MM.1S (cell line): ENCODE results near the gene KRTAP4-8.
"Not testable (repeated sequence)": the region's sequence is repeated elsewhere in the genome, so short reads cannot be mapped to it uniquely, and the experiment has no call there.

Source experiments
- DNase-seq: peaks from one replicate; pipeline ENCODE4 v3.0.0-alpha.2; 2015
- H2AFZ ChIP-seq: fragments of 300-600 bp; sonication (generic); 2 replicates; pipeline ENCODE4 v1.6.0; 2016; ENCODE audit warnings: antibody characterized with exemption, low read length
- H3F3A ChIP-seq: fragments of 300-600 bp; sonication (generic); 2 replicates; pipeline ENCODE4 v1.6.1; 2016; ENCODE audit warnings: mild to moderate bottlenecking, antibody characterized with exemption, low read length, moderate library complexity, mixed read lengths; ENCODE audit not compliant: insufficient read depth
- H3K27ac ChIP-seq: fragments of 300-600 bp; sonication (generic); 2 replicates; pipeline ENCODE4 v1.5.1; 2016; ENCODE audit warnings: mild to moderate bottlenecking, low read length
- H3K27me3 ChIP-seq: fragments of 300-600 bp; sonication (generic); replicated peaks from 2 replicates; pipeline ENCODE4 v1.6.0; 2016; ENCODE audit warnings: low read length; ENCODE audit not compliant: insufficient read depth
- H3K36me3 ChIP-seq: fragments of 300-600 bp; sonication (generic); replicated peaks from 2 replicates; pipeline ENCODE4 v1.6.1; 2016; ENCODE audit warnings: mild to moderate bottlenecking, low read length, mixed read lengths; ENCODE audit not compliant: insufficient read depth
- H3K4me1 ChIP-seq: fragments of 300-600 bp; sonication (generic); 2 replicates; pipeline ENCODE4 v1.6.1; 2016; ENCODE audit warnings: low read length, mixed read lengths
- H3K4me2 ChIP-seq: fragments of 300-600 bp; sonication (generic); 2 replicates; pipeline ENCODE4 v1.6.0; 2016; ENCODE audit warnings: low read depth, low read length
- H3K4me3 ChIP-seq: fragments of 300-600 bp; sonication (generic); 2 replicates; pipeline ENCODE4 v1.5.1; 2016; ENCODE audit warnings: low read length, mixed read lengths
- H3K79me2 ChIP-seq: fragments of 300-600 bp; sonication (generic); 2 replicates; pipeline ENCODE4 v1.6.1; 2016; ENCODE audit warnings: mixed run types, low read length, mixed read lengths
- H3K9ac ChIP-seq: fragments of 300-600 bp; sonication (generic); 2 replicates; pipeline ENCODE4 v1.6.1; 2016; ENCODE audit warnings: low read length, mixed read lengths
- H3K9me2 ChIP-seq: fragments of 300-600 bp; sonication (generic); replicated peaks from 2 replicates; pipeline ENCODE4 v1.6.1; 2016; ENCODE audit warnings: mild to moderate bottlenecking, low read length, mixed read lengths; ENCODE audit not compliant: insufficient read depth
- H3K9me3 ChIP-seq: fragments of 300-600 bp; sonication (generic); replicated peaks from 2 replicates; pipeline ENCODE4 v1.6.1; 2016; ENCODE audit warnings: mild to moderate bottlenecking, low read length, mixed read lengths; ENCODE audit not compliant: insufficient read depth
- H4K20me1 ChIP-seq: fragments of 300-600 bp; sonication (generic); 2 replicates; pipeline ENCODE4 v1.6.1; 2016; ENCODE audit warnings: mild to moderate bottlenecking, low read length, moderate library complexity, mixed read lengths; ENCODE audit not compliant: insufficient read depth
- CTCF ChIP-seq: fragments of 300-600 bp; sonication (generic); IDR thresholded peaks from 2 replicates; pipeline ENCODE4 v1.5.1; 2016; ENCODE audit warnings: antibody characterized with exemption, low read length, mixed read lengths
- EZH2 ChIP-seq: fragments of 300-600 bp; sonication (generic); optimal IDR thresholded peaks from 2 replicates; pipeline ENCODE3; 2017; ENCODE audit warnings: low read depth, mild to moderate bottlenecking, antibody characterized with exemption, low read length, mixed read lengths
- EZH2phosphoT487 ChIP-seq: fragments of 300-600 bp; sonication (generic); IDR thresholded peaks from 2 replicates; pipeline ENCODE4 v1.6.1; 2018; ENCODE audit warnings: antibody characterized with exemption, low read length

Gene KRTAP4-8

GRCh38 chr17:41101586-41102259 lies 3.8 kb upstream of the KRTAP4-8 start, which contains the start of gene KRTAP4-16:
TSS of gene KRTAP4-16 (minus strand) at chr17:41102209. CDS start at chr17:41102209, 0 bp downstream.
- Histone ChIP-seq H3K4me1 (no peaks in the 10 kb centered on the region), H3K9ac (no peak within 1 kb of the TSS), H3K4me2 (no peak within 1 kb of the TSS), H3K9me3 (no peaks in the 10 kb centered on the region), H3K4me3 (no peak within 1 kb of the TSS), H3K36me3 (no peaks in the 10 kb centered on the region), H3K27me3 (no peaks in the 10 kb centered on the region), H3F3A (no peaks in the 10 kb centered on the region), H2AFZ (no peak within 1 kb of the TSS), H3K27ac (no peak within 1 kb of the TSS), H3K79me2 (no peaks in the 10 kb centered on the region), H3K9me2 (no peaks in the 10 kb centered on the region), H4K20me1 (no peaks in the 10 kb centered on the region)
- DNase-seq, result no peak
- TF ChIP-seq CTCF (no peak), EZH2 (no peak), EZH2phosphoT487 (no peak)

GRCh38 chr17:41099682-41100480 lies 1.9 kb upstream of the KRTAP4-8 start:
- not testable (repeated sequence) for H3F3A ChIP-seq, H2AFZ ChIP-seq, H3K79me2 ChIP-seq, H3K9ac ChIP-seq, H3K4me2 ChIP-seq, H3K36me3 ChIP-seq, H3K27me3 ChIP-seq, H3K27ac ChIP-seq, DNase-seq, H3K4me3 ChIP-seq, H3K4me1 ChIP-seq, H3K9me2 ChIP-seq, H3K9me3 ChIP-seq, H4K20me1 ChIP-seq

- TF ChIP-seq EZH2phosphoT487 (no peak), CTCF (no peak)
- Histone ChIP-seq H3K27ac (no peak overlapping the region), H3K4me3 (no peak overlapping the region), H3K9ac (no peak overlapping the region), H3K4me1 (no peaks in the 10 kb centered on the region), H3F3A (no peaks in the 10 kb centered on the region), H2AFZ (no peak overlapping the region), H3K79me2 (no peaks in the 10 kb centered on the region), H3K9me2 (no peaks in the 10 kb centered on the region), H3K27me3 (no peaks in the 10 kb centered on the region), H3K4me2 (no peak overlapping the region), H3K9me3 (no peaks in the 10 kb centered on the region), H3K36me3 (no peaks in the 10 kb centered on the region), H4K20me1 (no peaks in the 10 kb centered on the region)
- no peak for DNase-seq
Observed at GRCh38 chr17:41098481-41098880, 539 bp upstream of the KRTAP4-8 start.

GRCh38 chr17:41096055-41096454 lies 1.9 kb downstream of the KRTAP4-8 start:
- Histone ChIP-seq H3K4me1 (no peaks in the 10 kb centered on the region), H4K20me1 (no peaks in the 10 kb centered on the region), H3K9me3 (no peaks in the 10 kb centered on the region), H3K79me2 (no peaks in the 10 kb centered on the region), H3K9me2 (no peaks in the 10 kb centered on the region), H3F3A (no peaks in the 10 kb centered on the region), H3K36me3 (no peaks in the 10 kb centered on the region), H3K27ac (no peak overlapping the region), H2AFZ (no peak overlapping the region), H3K4me2 (no peak overlapping the region), H3K4me3 (no peak overlapping the region), H3K27me3 (no peaks in the 10 kb centered on the region), H3K9ac (no peak overlapping the region)
- TF ChIP-seq EZH2phosphoT487 (no peak), CTCF (no peak), EZH2 (no peak)
- no peak for DNase-seq

GRCh38 chr17:41088760-41089352 lies 9.1 kb downstream of the KRTAP4-8 start:
- H3K27me3 ChIP-seq, H3K4me3 ChIP-seq, H3K4me2 ChIP-seq, H3K9me2 ChIP-seq, H3K27ac ChIP-seq, H2AFZ ChIP-seq, H4K20me1 ChIP-seq, DNase-seq, H3K9ac ChIP-seq, H3K9me3 ChIP-seq, H3K4me1 ChIP-seq, H3K79me2 ChIP-seq, H3K36me3 ChIP-seq, H3F3A ChIP-seq: not testable (repeated sequence)
